Ascending aorta (tissue), 2 donors: ENCODE measurements around the gene PALM. TPM values are rescaled to one million over a fixed set of nuclear protein-coding genes. Genes with fewer than 3 reads are reported as not detected.

Experiments
- DNase-seq, 2 donors: peaks; one replicate each; pipeline ENCODE4 v3.0.0-alpha.2; 2019; ENCODE audit warnings: low spot score in 2 of 2
- H3K27ac ChIP-seq, 2 donors: fragments of 200-600 bp; sonication (generic); one replicate each; pipeline ENCODE4 v1.5.1; 2016 to 2017; ENCODE audit warnings: mild to moderate bottlenecking in 1 of 2
- H3K27me3 ChIP-seq: fragments of 200-600 bp; sonication (generic); one replicate; pipeline ENCODE4 v1.5.1; 2017
- H3K36me3 ChIP-seq, 2 donors: fragments of 200-600 bp; sonication (generic); one replicate each; pipeline ENCODE4 v1.5.1; 2016
- H3K4me1 ChIP-seq, 2 donors: fragments of 200-600 bp; sonication (generic); one replicate each; pipeline ENCODE4 v1.5.1; 2016 to 2017; ENCODE audit warnings: mild to moderate bottlenecking in 1 of 2
- H3K4me3 ChIP-seq, 2 donors: fragments of 200-600 bp; sonication (generic); one replicate each; pipeline ENCODE4 v1.5.1; 2016 to 2017; ENCODE audit warnings: mild to moderate bottlenecking in 1 of 2
- H3K9me3 ChIP-seq, 2 donors: fragments of 200-600 bp; sonication (generic); one replicate each; pipeline ENCODE4 v1.5.1; 2016
- intact Hi-C: fragments of 100-400 bp; cut with DNase I; formaldehyde crosslinking; loops from one replicate; pipeline ENCODE4 v1.15.1; 2023
- total RNA-seq: library from RNA; depleted of rRNA; stranded (reverse); fragments of >200 nt; gene quantifications from one replicate; pipeline ENCODE4 v1.1.0, GENCODE V29; 2016
- TF ChIP-seq, protein P1 (sequence below), 3 experiments: fragments of 200-600 bp in 2 of 3; fragments of 450-650 bp in 1 of 3; sonication (generic) in 2 of 3; IDR thresholded peaks; one replicate each; pipeline ENCODE4 v1.5.1; 2016 to 2019; ENCODE audit warnings: antibody characterized with exemption in 3 of 3, mild to moderate bottlenecking in 1 of 3, moderate library complexity in 1 of 3

Gene PALM
- total RNA-seq, 1 donor from 2014 or later = 107 TPM

DNA sequence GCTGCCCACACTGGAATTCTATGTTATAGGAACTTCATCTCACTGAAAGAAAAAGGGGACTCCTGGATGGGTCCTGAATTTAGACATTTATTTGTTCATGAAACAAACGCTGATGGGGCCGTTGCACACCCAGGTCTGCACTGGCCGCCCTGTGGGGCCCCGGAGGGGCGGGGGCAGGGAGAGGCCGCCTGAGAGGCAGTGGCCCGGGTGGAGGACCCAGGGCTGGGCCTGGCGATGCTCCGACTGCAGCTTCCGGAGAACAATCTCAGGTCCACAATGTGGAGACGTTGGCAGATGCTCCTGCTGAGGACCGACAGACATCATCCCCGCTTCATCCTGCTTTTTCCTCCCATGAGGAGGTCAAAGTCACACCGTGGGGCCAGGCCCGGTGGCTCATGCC is 72.2 kb downstream of the PALM start:
- Histone ChIP-seq H3K4me3 (no peak overlapping the region), H3K27ac (no peak overlapping the region), H3K4me1 (peaks cover 4 to 13% of the 10 kb centered on the region in 2 donors), H3K27me3 (no peaks in the 10 kb centered on the region), H3K9me3 (no peaks in the 10 kb centered on the region), H3K36me3 (no peaks in the 10 kb centered on the region)
- intact Hi-C loops = no loop called here
- no peak for DNase-seq
- TF ChIP-seq, protein P1, sequence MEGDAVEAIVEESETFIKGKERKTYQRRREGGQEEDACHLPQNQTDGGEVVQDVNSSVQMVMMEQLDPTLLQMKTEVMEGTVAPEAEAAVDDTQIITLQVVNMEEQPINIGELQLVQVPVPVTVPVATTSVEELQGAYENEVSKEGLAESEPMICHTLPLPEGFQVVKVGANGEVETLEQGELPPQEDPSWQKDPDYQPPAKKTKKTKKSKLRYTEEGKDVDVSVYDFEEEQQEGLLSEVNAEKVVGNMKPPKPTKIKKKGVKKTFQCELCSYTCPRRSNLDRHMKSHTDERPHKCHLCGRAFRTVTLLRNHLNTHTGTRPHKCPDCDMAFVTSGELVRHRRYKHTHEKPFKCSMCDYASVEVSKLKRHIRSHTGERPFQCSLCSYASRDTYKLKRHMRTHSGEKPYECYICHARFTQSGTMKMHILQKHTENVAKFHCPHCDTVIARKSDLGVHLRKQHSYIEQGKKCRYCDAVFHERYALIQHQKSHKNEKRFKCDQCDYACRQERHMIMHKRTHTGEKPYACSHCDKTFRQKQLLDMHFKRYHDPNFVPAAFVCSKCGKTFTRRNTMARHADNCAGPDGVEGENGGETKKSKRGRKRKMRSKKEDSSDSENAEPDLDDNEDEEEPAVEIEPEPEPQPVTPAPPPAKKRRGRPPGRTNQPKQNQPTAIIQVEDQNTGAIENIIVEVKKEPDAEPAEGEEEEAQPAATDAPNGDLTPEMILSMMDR (IDR thresholded peaks at IDR 0.05) = no peak

DNA sequence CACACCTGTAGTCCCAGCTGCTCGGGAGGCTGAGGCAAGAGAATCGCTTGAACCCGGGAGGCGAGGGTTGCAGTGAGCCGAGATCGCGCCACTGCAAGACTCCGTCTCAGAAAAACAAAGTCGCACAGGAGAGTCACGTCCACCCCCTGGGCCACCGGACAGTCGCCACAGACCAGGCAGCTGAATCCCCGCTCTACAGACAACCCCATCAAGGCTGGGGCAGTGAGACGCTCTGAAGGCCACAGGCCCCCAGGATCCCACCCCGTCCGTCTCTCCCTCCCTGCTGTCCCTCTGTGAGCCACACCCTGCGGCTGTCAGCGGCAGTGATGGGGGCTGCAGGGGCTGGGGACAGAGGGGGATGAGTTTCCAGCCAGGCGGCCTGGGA is 73.1 kb downstream of the PALM start:
- no peaks in the 10 kb centered on the region for H3K9me3 ChIP-seq
- no peak for DNase-seq
- TF ChIP-seq, protein P1 (IDR thresholded peaks at IDR 0.05) = no peak
- H3K27me3 ChIP-seq = no peaks in the 10 kb centered on the region
- no peaks in the 10 kb centered on the region for H3K36me3 ChIP-seq
- H3K4me3 ChIP-seq = no peak overlapping the region
- peaks cover 4 to 13% of the 10 kb centered on the region in 2 donors for H3K4me1 ChIP-seq
- H3K27ac ChIP-seq = no peak overlapping the region
- intact Hi-C loops = no loop called here

DNA sequence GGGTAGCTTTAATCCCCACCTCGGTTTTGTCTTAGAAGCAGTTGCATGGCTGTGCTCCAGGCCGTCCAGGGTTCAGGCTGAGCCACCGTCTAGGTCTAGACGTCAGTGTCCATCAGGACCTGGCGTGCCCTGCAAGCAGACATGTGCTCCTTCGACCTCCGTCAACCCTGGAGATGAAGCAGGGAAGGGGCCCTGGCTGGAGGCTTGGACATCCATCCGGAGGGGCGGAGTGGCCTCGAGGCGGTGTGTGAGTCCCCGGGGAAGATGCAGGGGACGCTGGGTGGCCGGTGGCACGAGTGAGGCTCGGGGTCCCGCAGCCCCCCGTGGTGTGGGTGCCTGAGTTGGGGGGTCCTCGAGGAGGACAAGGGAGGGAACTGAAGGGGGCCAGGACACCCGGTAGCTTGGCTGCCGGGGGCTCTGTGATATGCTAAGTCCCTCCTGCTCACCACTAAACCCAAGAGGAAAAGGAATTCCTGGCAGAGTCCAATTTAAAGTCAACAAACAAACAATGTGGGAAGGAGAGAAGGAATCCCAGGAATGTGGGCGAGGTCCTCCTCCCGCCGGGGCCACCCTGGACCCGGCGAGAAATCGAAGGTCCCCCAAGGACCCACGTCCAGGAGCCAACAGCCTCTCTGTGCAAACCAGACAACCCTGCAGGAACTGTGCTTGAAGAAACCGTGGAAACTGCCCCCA is 73.6 kb downstream of the PALM start:
- Histone ChIP-seq H3K4me1 (peaks cover 4 to 13% of the 10 kb centered on the region in 2 donors), H3K27ac (peak overlapping the region in 1 of 2 donors; percentile 4), H3K4me3 (peak overlapping the region; percentile 20 to 21), H3K36me3 (no peaks in the 10 kb centered on the region), H3K9me3 (no peaks in the 10 kb centered on the region), H3K27me3 (no peaks in the 10 kb centered on the region)
- intact Hi-C loops = no loop called here
- no peak for DNase-seq
- TF ChIP-seq, protein P1 (IDR thresholded peaks at IDR 0.05) = no peak

DNA sequence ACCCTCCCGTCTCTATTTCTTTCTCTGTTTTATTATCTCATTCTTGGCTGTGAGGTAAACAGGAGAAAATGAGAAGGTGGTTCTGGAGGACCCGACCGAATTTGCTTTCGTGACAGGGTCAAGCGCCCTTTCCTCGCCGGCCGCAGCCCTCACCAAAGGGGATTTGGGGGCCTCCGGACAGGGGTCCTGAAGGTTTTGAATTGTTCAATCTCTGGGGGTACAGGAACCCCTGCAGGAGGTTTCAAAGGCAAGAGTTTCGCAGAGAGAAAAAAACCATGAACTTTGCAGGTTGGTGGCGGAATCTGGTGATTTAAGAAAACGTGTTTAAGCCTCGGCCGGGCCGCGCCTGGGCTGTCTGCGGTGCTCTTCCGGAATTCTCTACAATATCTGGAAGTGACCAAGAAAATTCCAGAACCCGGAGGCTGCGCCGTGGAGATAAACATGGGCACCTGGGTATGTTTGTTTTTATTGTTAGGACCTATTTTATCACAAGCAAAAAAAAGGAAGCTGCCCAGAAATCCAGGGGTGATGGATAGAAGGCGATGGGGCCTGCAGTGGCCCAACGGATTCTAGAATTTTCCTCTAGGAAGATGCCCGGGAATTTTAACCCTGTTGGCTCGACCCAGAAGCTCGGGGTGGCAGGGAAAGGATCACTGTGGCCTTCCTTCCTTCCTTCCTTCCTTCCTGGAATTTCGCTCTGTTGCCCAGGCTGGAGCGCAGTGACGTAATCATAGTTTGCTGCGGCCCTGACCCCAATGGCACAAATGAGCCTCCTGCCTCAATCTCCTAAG is 74.3 kb downstream of the PALM start:
- TF ChIP-seq, protein P1 (IDR thresholded peaks at IDR 0.05) = no peak
- intact Hi-C loops = no loop called here
- H3K9me3 ChIP-seq = no peaks in the 10 kb centered on the region
- DNase-seq = no peak
- peak overlapping the region; percentile 20 to 21 for H3K4me3 ChIP-seq
- peaks cover 4 to 13% of the 10 kb centered on the region in 2 donors for H3K4me1 ChIP-seq
- peak overlapping the region in 1 of 2 donors; percentile 4 for H3K27ac ChIP-seq
- H3K27me3 ChIP-seq = no peaks in the 10 kb centered on the region
- H3K36me3 ChIP-seq = no peaks in the 10 kb centered on the region

DNA sequence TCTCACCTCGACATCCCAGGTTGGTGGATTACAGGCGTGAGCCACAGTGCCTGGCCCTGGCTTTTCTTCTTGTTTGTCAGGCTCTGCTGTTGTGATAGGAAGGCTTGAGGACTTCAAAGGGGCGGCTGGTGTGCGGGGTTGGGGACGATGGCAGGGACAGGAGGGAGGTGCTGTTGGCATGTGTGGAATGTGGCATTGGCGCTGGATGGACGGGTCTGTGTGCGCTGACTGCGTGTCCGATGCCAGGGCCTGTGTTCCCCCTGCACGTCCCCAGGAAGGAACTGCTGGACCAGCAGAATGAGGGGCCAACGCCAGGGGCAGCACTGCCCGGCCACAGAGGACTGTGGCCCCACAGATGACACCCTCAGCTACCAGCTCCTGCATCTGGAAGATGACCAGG is 75.8 kb downstream of the PALM start:
- H3K27ac ChIP-seq = no peak overlapping the region

More for the DNA sequence above, 75.8 kb downstream of the PALM start:
- Histone ChIP-seq H3K4me3 (no peak overlapping the region), H3K27me3 (no peaks in the 10 kb centered on the region), H3K36me3 (no peaks in the 10 kb centered on the region), H3K4me1 (peaks cover 4 to 8% of the 10 kb centered on the region in 2 donors), H3K9me3 (no peaks in the 10 kb centered on the region)
- TF ChIP-seq, protein P1 (IDR thresholded peaks at IDR 0.05) = no peak
- DNase-seq = no peak
- intact Hi-C loops = no loop called here
